Osteoblast (primary cell): ENCODE results near the gene ADGRG7. TPM values are rescaled to one million over a fixed set of nuclear protein-coding genes. Genes with fewer than 3 reads are reported as not detected.

Experiments
- DNase-seq: peaks from one replicate; pipeline ENCODE4 v3.0.0; 2011; ENCODE audit warnings: low spot score, mixed read lengths; ENCODE audit not compliant: insufficient read length; ENCODE audit errors: missing footprints
- H2AFZ ChIP-seq: 2 replicates; pipeline ENCODE4 v1.6.0; 2011; ENCODE audit warnings: mild to moderate bottlenecking, low read length
- H3K27ac ChIP-seq: 2 replicates; pipeline ENCODE4 v1.5.1; 2011; ENCODE audit warnings: mild to moderate bottlenecking, low read depth, low read length, moderate library complexity
- H3K27me3 ChIP-seq: 2 replicates; pipeline ENCODE4 v1.6.0; 2012; ENCODE audit warnings: mild to moderate bottlenecking, control low read depth, inconsistent platforms, low read length, moderate library complexity; ENCODE audit not compliant: insufficient read depth
- H3K36me3 ChIP-seq: 2 replicates; pipeline ENCODE4 v1.5.1; 2011; ENCODE audit warnings: mild to moderate bottlenecking, low read length, control low read depth, moderate library complexity; ENCODE audit not compliant: insufficient read depth
- H3K4me1 ChIP-seq: 2 replicates; pipeline ENCODE4 v1.5.1; 2011; ENCODE audit warnings: mild to moderate bottlenecking, low read length, control low read depth, moderate library complexity; ENCODE audit not compliant: insufficient read depth
- H3K4me2 ChIP-seq: 2 replicates; pipeline ENCODE4 v1.6.0; 2011; ENCODE audit warnings: mild to moderate bottlenecking, low read length; ENCODE audit not compliant: insufficient read depth
- H3K4me3 ChIP-seq: fragments of 200-600 bp; sonication (generic); 3 replicates; pipeline ENCODE4 v1.5.1; 2012; ENCODE audit warnings: mild to moderate bottlenecking, low read length, inconsistent platforms; ENCODE audit not compliant: insufficient read depth
- H3K79me2 ChIP-seq: 2 replicates; pipeline ENCODE4 v1.6.0; 2012; ENCODE audit warnings: mild to moderate bottlenecking, low read length, control low read depth, inconsistent platforms; ENCODE audit not compliant: insufficient read depth
- H3K9me3 ChIP-seq: 2 replicates; pipeline ENCODE4 v1.5.1; 2011; ENCODE audit warnings: low read depth, low read length, control low read depth
- H4K20me1 ChIP-seq: 2 replicates; pipeline ENCODE4 v1.6.0; 2012; ENCODE audit warnings: mild to moderate bottlenecking, low read length, control low read depth; ENCODE audit not compliant: insufficient read depth
- CTCF ChIP-seq: IDR thresholded peaks from 2 replicates; pipeline ENCODE4 v1.5.1; 2011; ENCODE audit warnings: mild to moderate bottlenecking, low read depth, low read length, moderate library complexity; ENCODE audit errors: extremely low read depth
- total RNA-seq: library from RNA; depleted of rRNA; stranded (reverse); fragments of >200 nt; gene quantifications from 2 replicates; pipeline ENCODE4 v1.2.3, GENCODE V29; 2012

The ADGRG7 gene
- total RNA-seq, 1 donor, result not detected

- Histone ChIP-seq H3K27me3 (peaks cover 3% of the 10 kb centered on the region), H3K4me2 (no peak overlapping the region), H3K27ac (no peak overlapping the region), H3K4me1 (peaks cover 3% of the 10 kb centered on the region), H3K36me3 (no peaks in the 10 kb centered on the region), H4K20me1 (no peaks in the 10 kb centered on the region), H3K79me2 (no peaks in the 10 kb centered on the region), H3K9me3 (no peaks in the 10 kb centered on the region), H2AFZ (no peak overlapping the region), H3K4me3 (no peak overlapping the region)
- no peak for TF ChIP-seq CTCF
- DNase-seq, result no peak
Measured at GRCh38 chr3:100703865-100704264, 94.5 kb downstream of the ADGRG7 start.

- H3K79me2 ChIP-seq, result peaks cover 18% of the 10 kb centered on the region
- no peak overlapping the region for H3K4me2 ChIP-seq
- no peaks in the 10 kb centered on the region for H3K9me3 ChIP-seq
- H3K4me1 ChIP-seq, result peaks cover 13% of the 10 kb centered on the region
- peak overlapping the region; percentile 44 for H2AFZ ChIP-seq
- TF ChIP-seq CTCF, result no peak
- H3K27me3 ChIP-seq, result no peaks in the 10 kb centered on the region
- H4K20me1 ChIP-seq, result peaks cover 16% of the 10 kb centered on the region
- H3K4me3 ChIP-seq, result no peak overlapping the region
- DNase-seq, result no peak
- H3K36me3 ChIP-seq, result peaks cover 2% of the 10 kb centered on the region
- no peak overlapping the region for H3K27ac ChIP-seq
Measured at GRCh38 chr3:100706365-100706764, 97.0 kb downstream of the ADGRG7 start.

GRCh38 chr3:100708644-100708988, 99.2 kb downstream of the ADGRG7 start:
- Histone ChIP-seq H4K20me1 (peaks cover 36% of the 10 kb centered on the region), H3K79me2 (peaks cover 40% of the 10 kb centered on the region), H3K36me3 (peaks cover 13% of the 10 kb centered on the region), H3K4me2 (peak overlapping the region; percentile 76), H3K9me3 (no peaks in the 10 kb centered on the region), H3K27me3 (no peaks in the 10 kb centered on the region), H3K27ac (peak overlapping the region; percentile 63), H3K4me3 (peak overlapping the region; percentile 73), H3K4me1 (peaks cover 21% of the 10 kb centered on the region), H2AFZ (peak overlapping the region; percentile 73)
- no peak for TF ChIP-seq CTCF
- no peak for DNase-seq

GRCh38 chr3:100708989-100709841, 99.8 kb downstream of the ADGRG7 start, which contains the start of gene TFG:
TFG (plus strand) TSS chr3:100709494; CDS start chr3:100713686, 4,192 bp downstream.
- Histone ChIP-seq H3K4me2 (peak within 1 kb of the TSS; percentile 83), H3K4me3 (peak within 1 kb of the TSS; percentile 73), H3K4me1 (peaks cover 21% of the 10 kb centered on the region), H4K20me1 (peaks cover 40% of the 10 kb centered on the region), H3K27me3 (no peaks in the 10 kb centered on the region), H3K27ac (peak within 1 kb of the TSS; percentile 82), H3K79me2 (peaks cover 46% of the 10 kb centered on the region), H3K36me3 (peaks cover 19% of the 10 kb centered on the region), H2AFZ (peak within 1 kb of the TSS; percentile 73), H3K9me3 (no peaks in the 10 kb centered on the region)
- DNase-seq, result peak; percentile 99
- TF ChIP-seq CTCF, result no peak
